Measurements from ENCODE around the gene OOSP2.

DNA sequence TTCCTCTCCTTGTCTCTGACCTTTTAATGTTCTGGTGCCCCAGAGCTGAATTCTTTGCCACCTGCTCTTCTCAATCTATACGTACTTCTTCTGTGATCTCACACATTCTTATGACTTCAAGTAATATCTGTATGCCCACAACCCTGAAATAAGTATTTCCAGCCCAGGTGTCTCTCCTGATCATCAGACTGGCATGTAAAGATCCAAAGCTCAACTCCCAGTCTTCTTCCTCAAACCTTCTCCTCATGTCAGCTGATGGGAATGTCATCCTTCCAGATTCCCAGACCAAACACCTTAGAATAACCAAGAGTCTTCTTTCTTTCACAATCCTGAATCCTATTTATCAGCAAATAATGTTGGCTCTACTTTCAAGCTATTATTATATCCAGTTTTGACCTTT, 25.6 kb downstream of the OOSP2 start:
- TF ChIP-seq, protein P1, sequence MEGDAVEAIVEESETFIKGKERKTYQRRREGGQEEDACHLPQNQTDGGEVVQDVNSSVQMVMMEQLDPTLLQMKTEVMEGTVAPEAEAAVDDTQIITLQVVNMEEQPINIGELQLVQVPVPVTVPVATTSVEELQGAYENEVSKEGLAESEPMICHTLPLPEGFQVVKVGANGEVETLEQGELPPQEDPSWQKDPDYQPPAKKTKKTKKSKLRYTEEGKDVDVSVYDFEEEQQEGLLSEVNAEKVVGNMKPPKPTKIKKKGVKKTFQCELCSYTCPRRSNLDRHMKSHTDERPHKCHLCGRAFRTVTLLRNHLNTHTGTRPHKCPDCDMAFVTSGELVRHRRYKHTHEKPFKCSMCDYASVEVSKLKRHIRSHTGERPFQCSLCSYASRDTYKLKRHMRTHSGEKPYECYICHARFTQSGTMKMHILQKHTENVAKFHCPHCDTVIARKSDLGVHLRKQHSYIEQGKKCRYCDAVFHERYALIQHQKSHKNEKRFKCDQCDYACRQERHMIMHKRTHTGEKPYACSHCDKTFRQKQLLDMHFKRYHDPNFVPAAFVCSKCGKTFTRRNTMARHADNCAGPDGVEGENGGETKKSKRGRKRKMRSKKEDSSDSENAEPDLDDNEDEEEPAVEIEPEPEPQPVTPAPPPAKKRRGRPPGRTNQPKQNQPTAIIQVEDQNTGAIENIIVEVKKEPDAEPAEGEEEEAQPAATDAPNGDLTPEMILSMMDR (IDR thresholded peaks at IDR 0.05): no peak
- no peak for TF ChIP-seq POLR2A (IDR thresholded peaks at IDR 0.05)
- no peak for TF ChIP-seq EP300 (IDR thresholded peaks at IDR 0.05)
